Naive B cell (primary cell): ENCODE results near the gene LUC7L3. TPM values are rescaled to one million over a fixed set of nuclear protein-coding genes. Genes with fewer than 3 reads are reported as not detected.
A peak's percentile ranks its signal among the peaks of the same experiment; 100 is the strongest.

ENCODE experiments used
- ATAC-seq, 2 donors: fragments of 150-1000 bp; cut with Tn5 transposase; 2 replicates each; pipeline ENCODE4 v1.10.0; 2021; ENCODE audit warnings: low read depth in 2 of 2, mild to moderate bottlenecking in 2 of 2, moderate library complexity in 2 of 2
- DNase-seq: peaks from one replicate; pipeline ENCODE4 v3.0.0; 2022
- H3K27ac Mint-ChIP-seq, 6 donors: one replicate each; pipeline ENCODE4 v1.8.0; 2020 to 2022; ENCODE audit warnings: mild to moderate bottlenecking in 6 of 6, mixed read lengths in 6 of 6, moderate library complexity in 5 of 6, inconsistent platforms in 2 of 6
- H3K27me3 Mint-ChIP-seq, 3 donors: one replicate each; pipeline ENCODE4 v1.8.0; 2021 to 2022; ENCODE audit warnings: mixed read lengths in 3 of 3, mild to moderate bottlenecking in 1 of 3
- H3K36me3 Mint-ChIP-seq, 2 donors: one replicate each; pipeline ENCODE4 v1.8.0; 2020 to 2022; ENCODE audit warnings: mixed read lengths in 2 of 2, inconsistent platforms in 1 of 2, mild to moderate bottlenecking in 1 of 2
- H3K4me1 Mint-ChIP-seq, 3 donors: one replicate each; pipeline ENCODE4 v1.8.0; 2020 to 2022; ENCODE audit warnings: mixed read lengths in 3 of 3, inconsistent platforms in 1 of 3, mild to moderate bottlenecking in 1 of 3, moderate library complexity in 1 of 3
- H3K4me3 Mint-ChIP-seq, 8 donors: one replicate each; pipeline ENCODE4 v1.8.0; 2020 to 2022; ENCODE audit warnings: mild to moderate bottlenecking in 8 of 8, mixed read lengths in 8 of 8, moderate library complexity in 8 of 8, inconsistent platforms in 2 of 8
- H3K9me3 Mint-ChIP-seq, 7 donors: one replicate each; pipeline ENCODE4 v1.8.0; 2020 to 2022; ENCODE audit warnings: mixed read lengths in 7 of 7, mild to moderate bottlenecking in 5 of 7, inconsistent platforms in 2 of 7, moderate library complexity in 1 of 7
- polyA plus RNA-seq, 6 donors: library from polyadenylated mRNA; unstranded; fragments of 300-500 nt; fragmentation: Illumina TruSeq; gene quantifications; one replicate each; pipeline ENCODE4 v1.2.3, GENCODE V29; 2021; ENCODE audit warnings: low read depth in 6 of 6

LUC7L3 gene
- polyA plus RNA-seq, 6 donors from 2014 or later = 35.9 to 106 (median 54.9) TPM

DNA sequence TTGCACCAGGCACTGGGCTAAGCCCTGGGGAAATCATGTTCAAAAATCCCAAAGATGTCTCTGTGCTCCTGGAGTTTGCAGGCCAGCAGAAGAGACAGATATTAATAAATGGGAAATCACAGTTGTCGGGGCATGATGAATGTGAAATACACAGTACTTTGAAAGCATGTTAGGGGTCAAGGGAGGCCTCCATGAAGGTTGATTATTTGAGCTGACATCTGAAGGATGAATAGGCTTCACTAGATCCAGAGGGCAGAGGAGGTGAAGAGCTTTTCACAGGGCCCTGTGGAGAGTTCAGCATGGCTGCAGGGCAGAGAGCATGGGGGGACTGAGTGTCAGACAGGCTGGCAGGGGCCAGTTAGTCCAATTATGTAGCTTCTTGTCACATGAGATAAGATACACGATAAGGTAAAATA, 45.3 kb downstream of the LUC7L3 start:
- peaks cover 27 to 42% (median 39%) of the 10 kb centered on the region in 3 donors for H3K4me1 Mint-ChIP-seq
- H3K36me3 Mint-ChIP-seq = no peaks in the 10 kb centered on the region
- no peaks in the 10 kb centered on the region for H3K27me3 Mint-ChIP-seq
- H3K9me3 Mint-ChIP-seq = no peaks in the 10 kb centered on the region
- H3K27ac Mint-ChIP-seq = no peak overlapping the region
- H3K4me3 Mint-ChIP-seq = peak overlapping the region in 6 of 8 donors; percentile 39 to 76 (median 50)
- no peak for ATAC-seq
- no peak for DNase-seq

DNA sequence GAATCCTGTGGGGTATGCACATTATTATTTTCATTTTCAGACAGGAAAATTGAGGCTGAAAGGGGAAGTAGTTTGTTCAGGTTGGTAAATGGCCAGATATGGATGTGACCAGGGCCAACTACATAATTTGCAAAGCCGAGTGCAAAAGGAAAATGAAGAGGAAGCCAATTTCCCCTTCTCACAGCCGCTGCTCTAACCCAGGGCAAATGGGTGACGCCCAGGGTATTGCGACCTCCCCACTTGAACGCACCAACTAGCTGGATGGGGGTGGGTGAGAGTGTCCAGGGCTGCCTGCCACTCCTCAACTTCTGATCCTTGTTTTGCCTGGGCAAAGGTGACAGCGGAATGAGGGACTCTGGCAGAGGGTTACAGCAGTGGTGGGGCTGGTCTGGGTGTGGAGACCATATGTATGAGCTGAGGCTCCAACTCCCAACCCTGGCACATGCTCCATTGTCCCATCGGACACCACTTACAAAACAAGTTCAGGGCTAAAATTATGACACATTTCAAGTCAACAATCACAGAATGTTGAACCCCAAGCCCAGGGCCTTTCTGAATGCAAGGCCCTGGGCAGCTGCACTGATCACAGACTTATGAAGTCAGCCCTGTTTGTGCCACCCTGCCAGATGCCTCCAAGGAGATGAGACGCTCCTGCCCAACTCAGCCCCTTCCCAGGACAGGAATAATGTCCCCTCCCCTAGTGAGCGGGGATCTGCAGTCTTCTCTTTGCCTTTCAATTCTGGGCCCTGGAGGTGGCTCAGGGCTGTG, 46.2 kb downstream of the LUC7L3 start:
- no peaks in the 10 kb centered on the region for H3K27me3 Mint-ChIP-seq

DNA sequence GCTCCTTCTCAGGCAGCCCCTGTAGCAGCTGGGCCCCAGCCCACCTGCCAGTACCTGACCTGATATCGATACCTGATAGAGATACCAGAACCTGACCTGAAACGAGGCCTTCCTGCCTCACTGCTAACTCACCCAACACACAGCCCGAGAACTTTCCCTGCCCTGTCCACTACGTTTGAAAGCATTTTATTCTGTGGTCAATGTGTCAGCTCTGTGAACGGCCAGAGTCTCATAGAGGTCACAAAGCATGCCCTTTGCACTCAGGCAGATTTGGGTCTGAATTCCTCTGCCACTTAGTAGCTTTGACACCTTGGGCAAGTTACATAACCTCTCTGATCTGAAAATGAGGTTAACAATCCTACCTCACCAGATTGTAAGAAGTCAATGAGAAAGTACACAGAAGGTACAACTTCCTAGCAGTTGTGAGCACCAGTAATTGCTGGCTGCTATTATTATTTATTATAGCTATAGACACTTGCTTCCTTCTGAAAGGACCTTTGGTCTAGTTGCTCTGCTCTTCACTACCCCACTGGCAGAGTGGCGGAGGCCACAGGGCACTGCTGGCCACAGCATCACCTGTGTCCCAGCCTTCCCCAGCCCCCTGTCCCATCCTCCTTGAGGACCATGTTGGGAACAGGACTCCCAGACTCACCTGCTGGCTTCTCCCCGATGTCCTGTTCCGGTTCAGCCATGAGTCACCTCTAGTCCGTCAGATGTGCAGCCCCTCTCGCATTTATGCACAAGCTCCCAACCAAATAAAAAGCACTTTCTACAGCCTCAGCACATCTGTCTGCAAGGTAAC, 47.0 kb downstream of the LUC7L3 start:
- H3K4me3 Mint-ChIP-seq = peak overlapping the region in 4 of 8 donors; percentile 39 to 79 (median 48)
- no peaks in the 10 kb centered on the region for H3K27me3 Mint-ChIP-seq
- DNase-seq = no peak
- H3K27ac Mint-ChIP-seq = peak overlapping the region in 4 of 6 donors; percentile 37 to 81 (median 70)
- H3K9me3 Mint-ChIP-seq = no peaks in the 10 kb centered on the region
- H3K36me3 Mint-ChIP-seq = no peaks in the 10 kb centered on the region
- peaks cover 27 to 42% (median 39%) of the 10 kb centered on the region in 3 donors for H3K4me1 Mint-ChIP-seq
- ATAC-seq = no peak

More for the DNA sequence above, 46.2 kb downstream of the LUC7L3 start:
- Mint-ChIP-seq H3K4me3 (peak overlapping the region in 7 of 8 donors; percentile 39 to 79 (median 52)), H3K27ac (peak overlapping the region in 4 of 6 donors; percentile 37 to 81 (median 59)), H3K9me3 (no peaks in the 10 kb centered on the region), H3K36me3 (no peaks in the 10 kb centered on the region), H3K4me1 (peaks cover 27 to 42% (median 39%) of the 10 kb centered on the region in 3 donors)
- peak; percentile 68 to 70 for ATAC-seq
- DNase-seq = peak; percentile 32

GRCh38 chr17:50767030-50767429, 47.6 kb downstream of the LUC7L3 start:
- H3K36me3 Mint-ChIP-seq = no peaks in the 10 kb centered on the region
- peak overlapping the region in 1 of 8 donors; percentile 9 for H3K4me3 Mint-ChIP-seq
- H3K9me3 Mint-ChIP-seq = no peaks in the 10 kb centered on the region
- DNase-seq (no peak), ATAC-seq (no peak)
- no peaks in the 10 kb centered on the region for H3K27me3 Mint-ChIP-seq
- peaks cover 27 to 40% (median 39%) of the 10 kb centered on the region in 3 donors for H3K4me1 Mint-ChIP-seq
- H3K27ac Mint-ChIP-seq = peak overlapping the region in 1 of 6 donors; percentile 78

GRCh38 chr17:50767446-50767845, 48.0 kb downstream of the LUC7L3 start, which contains the start of gene ANKRD40CL:
ANKRD40CL (minus strand) TSS chr17:50767518; CDS start chr17:50766913, 605 bp downstream.
- H3K9me3 Mint-ChIP-seq = no peaks in the 10 kb centered on the region
- H3K4me1 Mint-ChIP-seq = peaks cover 30 to 39% (median 39%) of the 10 kb centered on the region in 3 donors
- peak within 1 kb of the TSS in 2 of 6 donors; percentile 69 to 78 for H3K27ac Mint-ChIP-seq
- H3K36me3 Mint-ChIP-seq = no peaks in the 10 kb centered on the region
- ATAC-seq = no peak
- peak within 1 kb of the TSS in 3 of 8 donors; percentile 40 to 79 (median 55) for H3K4me3 Mint-ChIP-seq
- H3K27me3 Mint-ChIP-seq = no peaks in the 10 kb centered on the region
- no peak for DNase-seq

DNA sequence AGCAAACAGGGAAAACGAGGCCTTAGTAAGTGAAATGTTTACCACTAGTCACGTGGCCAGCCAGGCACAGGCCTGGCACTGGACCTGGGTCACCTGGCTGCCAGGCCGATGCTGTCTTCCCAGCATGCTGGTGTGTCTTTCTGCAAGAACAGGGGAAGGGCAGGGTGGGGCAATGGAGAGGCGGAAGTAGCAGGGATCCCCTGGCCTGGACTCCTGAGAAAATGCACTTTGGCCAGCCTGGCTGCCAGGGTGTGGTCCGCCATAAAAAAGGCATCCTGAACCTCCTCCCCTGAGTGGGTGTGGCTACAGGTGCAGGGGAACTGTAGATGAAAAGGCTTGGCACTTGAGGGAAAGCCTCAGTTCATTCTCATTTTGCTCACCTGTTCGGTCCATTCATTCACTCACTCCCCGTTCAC, 49.0 kb downstream of the LUC7L3 start:
- no peak overlapping the region for H3K4me3 Mint-ChIP-seq
- DNase-seq (no peak), ATAC-seq (no peak)
- peaks cover 25 to 35% (median 31%) of the 10 kb centered on the region in 3 donors for H3K4me1 Mint-ChIP-seq
- H3K27ac Mint-ChIP-seq = no peak overlapping the region
- no peaks in the 10 kb centered on the region for H3K9me3 Mint-ChIP-seq
- H3K27me3 Mint-ChIP-seq = no peaks in the 10 kb centered on the region
- H3K36me3 Mint-ChIP-seq = no peaks in the 10 kb centered on the region

- no peak for DNase-seq
- Mint-ChIP-seq H3K4me1 (peaks cover 15 to 24% (median 19%) of the 10 kb centered on the region in 3 donors), H3K36me3 (no peaks in the 10 kb centered on the region), H3K9me3 (no peaks in the 10 kb centered on the region), H3K27me3 (no peaks in the 10 kb centered on the region), H3K27ac (no peak overlapping the region), H3K4me3 (no peak overlapping the region)
- no peak for ATAC-seq
Observed at GRCh38 chr17:50769884-50770283, 50.5 kb downstream of the LUC7L3 start.

DNA sequence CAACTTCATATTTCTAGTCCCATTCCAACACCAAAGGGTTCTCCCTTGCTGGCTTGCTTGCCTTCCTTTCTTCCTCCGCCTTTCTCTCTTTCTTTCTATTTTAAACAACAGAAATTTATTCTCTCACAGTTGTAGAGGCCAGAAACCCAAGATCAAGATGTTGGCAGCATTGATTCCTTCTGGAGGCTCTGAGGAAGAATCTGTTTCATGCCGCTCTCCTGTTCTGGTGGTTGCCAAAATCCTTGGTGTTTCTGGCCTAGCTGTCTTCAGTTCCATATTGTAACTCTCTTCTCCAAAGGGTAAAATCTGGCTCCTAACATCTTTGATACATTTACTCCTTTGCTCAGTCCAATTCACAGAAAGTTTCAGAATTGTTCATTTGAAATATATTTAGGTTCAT, 50.9 kb downstream of the LUC7L3 start:
- no peak for DNase-seq
- Mint-ChIP-seq H3K4me1 (peaks cover 11 to 20% (median 14%) of the 10 kb centered on the region in 3 donors), H3K36me3 (no peaks in the 10 kb centered on the region), H3K27me3 (no peaks in the 10 kb centered on the region), H3K9me3 (no peaks in the 10 kb centered on the region), H3K27ac (no peak overlapping the region), H3K4me3 (no peak overlapping the region)
- no peak for ATAC-seq

GRCh38 chr17:50771991-50772785, 52.8 kb downstream of the LUC7L3 start:
- no peaks in the 10 kb centered on the region for H3K27me3 Mint-ChIP-seq
- no peak overlapping the region for H3K4me3 Mint-ChIP-seq
- no peak for DNase-seq
- no peak for ATAC-seq
- H3K36me3 Mint-ChIP-seq = no peaks in the 10 kb centered on the region
- H3K27ac Mint-ChIP-seq = peak overlapping the region in 1 of 6 donors; percentile 38
- peaks cover 0 to 5% (median 3%) of the 10 kb centered on the region in 3 donors for H3K4me1 Mint-ChIP-seq
- no peaks in the 10 kb centered on the region for H3K9me3 Mint-ChIP-seq

DNA sequence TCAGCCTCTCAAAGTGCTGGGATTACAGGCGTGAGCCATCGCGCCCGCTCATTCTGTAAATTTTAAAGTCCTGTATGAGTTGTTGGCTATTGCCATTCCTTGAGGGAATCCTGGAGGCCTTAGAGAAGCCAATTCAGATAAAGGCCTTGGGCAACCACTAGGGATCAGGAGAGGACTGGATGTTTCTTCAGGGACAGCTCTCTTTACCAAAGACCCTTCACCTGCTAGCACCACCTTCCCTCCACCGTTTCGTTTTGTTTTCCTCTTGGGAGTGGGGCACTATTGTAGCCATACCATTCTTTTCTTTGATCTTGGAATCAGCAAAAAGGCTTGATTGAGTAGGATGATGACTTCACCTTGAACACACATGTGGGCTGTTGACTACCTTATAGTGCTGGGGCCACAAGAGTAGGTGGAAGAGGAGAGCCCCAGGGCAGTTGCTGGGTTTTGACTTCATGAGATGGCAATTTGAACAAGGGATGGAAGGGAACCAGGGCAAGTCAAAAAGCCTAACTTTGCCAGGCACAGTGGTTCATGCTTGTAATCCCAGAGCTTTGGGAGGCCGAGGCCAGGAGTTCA, 54.9 kb downstream of the LUC7L3 start:
- Mint-ChIP-seq H3K36me3 (no peaks in the 10 kb centered on the region), H3K27ac (no peak overlapping the region), H3K27me3 (no peaks in the 10 kb centered on the region), H3K4me1 (peaks cover 0 to 3% (median 0%) of the 10 kb centered on the region in 3 donors), H3K4me3 (no peak overlapping the region), H3K9me3 (no peaks in the 10 kb centered on the region)
- ATAC-seq (no peak), DNase-seq (no peak)

DNA sequence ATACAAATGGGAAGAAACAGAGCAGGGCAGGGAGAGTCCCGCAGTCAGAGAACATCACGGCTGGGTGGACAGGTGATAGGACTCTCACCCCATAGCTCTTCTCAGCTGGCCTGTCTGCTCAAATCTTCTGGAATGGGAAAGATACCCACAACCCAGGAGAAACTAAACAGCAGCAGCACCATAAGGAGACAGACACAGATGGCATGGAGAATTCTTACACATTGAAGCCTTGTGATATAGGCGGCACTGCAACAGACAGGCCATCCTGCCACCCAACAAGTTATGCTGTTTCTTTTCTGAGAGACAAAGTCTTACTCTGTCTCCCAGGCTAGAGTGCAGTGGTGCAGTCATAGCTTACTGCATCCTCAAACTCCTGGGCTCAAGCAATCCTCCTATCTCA, 56.5 kb downstream of the LUC7L3 start:
- ATAC-seq = no peak
- H3K36me3 Mint-ChIP-seq = no peaks in the 10 kb centered on the region
- no peaks in the 10 kb centered on the region for H3K9me3 Mint-ChIP-seq
- peaks cover 0 to 3% (median 0%) of the 10 kb centered on the region in 3 donors for H3K4me1 Mint-ChIP-seq
- no peak overlapping the region for H3K27ac Mint-ChIP-seq
- no peak for DNase-seq
- H3K4me3 Mint-ChIP-seq = no peak overlapping the region
- no peaks in the 10 kb centered on the region for H3K27me3 Mint-ChIP-seq

GRCh38 chr17:50778471-50778870, 59.1 kb downstream of the LUC7L3 start:
- no peak overlapping the region for H3K27ac Mint-ChIP-seq
- H3K4me1 Mint-ChIP-seq = peaks cover 5 to 6% (median 5%) of the 10 kb centered on the region in 3 donors
- no peak overlapping the region for H3K4me3 Mint-ChIP-seq
- no peak for ATAC-seq
- no peaks in the 10 kb centered on the region for H3K9me3 Mint-ChIP-seq
- H3K36me3 Mint-ChIP-seq = no peaks in the 10 kb centered on the region
- DNase-seq = no peak
- H3K27me3 Mint-ChIP-seq = peaks cover 0 to 14% (median 5%) of the 10 kb centered on the region in 3 donors
